NCI-H2029 (cell line): ENCODE measurements around the gene SKIL.

Experiments used
- DNase-seq: peaks from one replicate; lab custom pipeline; 2025; lab: John Stamatoyannopoulos, UW

Gene SKIL

GRCh38 chr3:170405101-170405500 lies 47.6 kb downstream of the SKIL start:
- no peak for DNase-seq

GRCh38 chr3:170410428-170411029 lies 53.0 kb downstream of the SKIL start:
- DNase-seq: no peak

- no peak for DNase-seq
These were observed 55.8 kb downstream of the SKIL start for GRCh38 chr3:170413291-170413690.

- DNase-seq: peak; percentile 49
These were observed 56.7 kb downstream of the SKIL start for GRCh38 chr3:170414202-170414663.

GRCh38 chr3:170417090-170417489 lies 59.6 kb downstream of the SKIL start:
- DNase-seq: no peak

GRCh38 chr3:170418422-170419398 lies 61.2 kb downstream of the SKIL start, which contains the start of gene CLDN11:
CLDN11 (plus strand) TSS chr3:170418868; CDS start chr3:170419067, 199 bp downstream.
- peak; percentile 4 for DNase-seq

- DNase-seq: no peak
These were observed 62.1 kb downstream of the SKIL start for GRCh38 chr3:170419557-170420087.

GRCh38 chr3:170420307-170420821 lies 62.8 kb downstream of the SKIL start:
- DNase-seq: no peak

GRCh38 chr3:170421111-170421641 lies 63.7 kb downstream of the SKIL start:
- DNase-seq: no peak

GRCh38 chr3:170421758-170422157 lies 64.2 kb downstream of the SKIL start:
- no peak for DNase-seq

GRCh38 chr3:170423001-170423615 lies 65.6 kb downstream of the SKIL start:
- no peak for DNase-seq

GRCh38 chr3:170424879-170425278 lies 67.4 kb downstream of the SKIL start:
- no peak for DNase-seq

GRCh38 chr3:170425491-170426239 lies 68.2 kb downstream of the SKIL start:
- DNase-seq: no peak

- DNase-seq: no peak
These were observed 68.8 kb downstream of the SKIL start for GRCh38 chr3:170426240-170426797.

GRCh38 chr3:170428095-170428494 lies 70.6 kb downstream of the SKIL start:
- DNase-seq: no peak

- no peak for DNase-seq
These were observed 71.5 kb downstream of the SKIL start for GRCh38 chr3:170429050-170429449.

GRCh38 chr3:170431054-170431453 lies 73.5 kb downstream of the SKIL start:
- no peak for DNase-seq

GRCh38 chr3:170432416-170432815 lies 74.9 kb downstream of the SKIL start:
- no peak for DNase-seq

GRCh38 chr3:170436697-170437096 lies 79.2 kb downstream of the SKIL start:
- no peak for DNase-seq

- no peak for DNase-seq
These were observed 79.7 kb downstream of the SKIL start for GRCh38 chr3:170437176-170437575.
